PC-9 (cell line): ENCODE data around the gene NRP1. TPM values are rescaled to one million over a fixed set of nuclear protein-coding genes. Genes with fewer than 3 reads are reported as not detected.

Experiments used
- BruUV-seq: library from RNA; stranded (reverse); fragments of 400-500 nt; replicated peaks from 2 replicates; lab custom pipeline; 2021; lab: Mats Ljungman, UMichigan
- CTCF ChIA-PET: fragments of 300-600 bp; sonication (Branson Sonifier 250); formaldehyde crosslinking; loops from one replicate; lab custom pipeline; 2022; ENCODE audit warnings: antibody characterized with exemption; lab: Charles Lee
- POLR2A ChIA-PET: fragments of 300-600 bp; sonication (Branson Sonifier 250); formaldehyde crosslinking; loops from one replicate; lab custom pipeline; 2022; ENCODE audit warnings: antibody characterized with exemption; ENCODE audit not compliant: unreplicated experiment; lab: Charles Lee
- DNase-seq, 2 experiments: peaks; one replicate each; pipeline versions ENCODE4 v3.0.0 to v3.0.0-alpha.2; 2015 to 2022; ENCODE audit warnings: mixed read lengths in 1 of 2
- H2AFZ ChIP-seq: fragments of 200-600 bp; sonication (generic); 2 replicates; pipeline ENCODE4 v1.8.1; 2017; ENCODE audit warnings: antibody characterized with exemption
- H3F3A ChIP-seq: fragments of 200-600 bp; sonication (generic); 2 replicates; pipeline ENCODE4 v1.8.1; 2017; ENCODE audit warnings: antibody characterized with exemption, mild to moderate bottlenecking, low read depth; ENCODE audit not compliant: insufficient read depth
- H3K27ac ChIP-seq: fragments of 200-600 bp; sonication (generic); 2 replicates; pipeline ENCODE4 v1.6.1; 2016; ENCODE audit warnings: mixed run types
- H3K27me3 ChIP-seq: fragments of 200-600 bp; sonication (generic); 2 replicates; pipeline ENCODE4 v1.6.1; 2016; ENCODE audit warnings: low read depth, mixed run types; ENCODE audit not compliant: insufficient read depth
- H3K36me3 ChIP-seq: fragments of 200-600 bp; sonication (generic); 2 replicates; pipeline ENCODE4 v1.6.1; 2016; ENCODE audit warnings: low read depth, mixed run types
- H3K4me1 ChIP-seq: fragments of 200-600 bp; sonication (generic); replicated peaks from 2 replicates; pipeline ENCODE4 v1.6.1; 2016; ENCODE audit warnings: mixed run types; ENCODE audit not compliant: insufficient read depth
- H3K4me2 ChIP-seq: fragments of 200-600 bp; sonication (generic); 2 replicates; pipeline ENCODE4 v1.6.1; 2017; ENCODE audit warnings: mixed run types
- H3K4me3 ChIP-seq: fragments of 200-600 bp; sonication (generic); 2 replicates; pipeline ENCODE4 v1.6.1; 2016; ENCODE audit warnings: mixed run types
- H3K79me2 ChIP-seq: fragments of 200-600 bp; sonication (generic); 2 replicates; pipeline ENCODE4 v1.6.1; 2017; ENCODE audit warnings: low read depth, mixed run types
- H3K9me2 ChIP-seq: fragments of 200-600 bp; sonication (generic); 2 replicates; pipeline ENCODE4 v1.8.1; 2017; ENCODE audit warnings: mild to moderate bottlenecking; ENCODE audit not compliant: insufficient read depth
- H3K9me3 ChIP-seq: fragments of 200-600 bp; sonication (generic); 2 replicates; pipeline ENCODE4 v1.8.1; 2016; ENCODE audit warnings: low read depth; ENCODE audit not compliant: insufficient read depth
- H4K20me1 ChIP-seq: fragments of 200-600 bp; sonication (generic); 2 replicates; pipeline ENCODE4 v1.8.1; 2017; ENCODE audit not compliant: insufficient read depth
- EZH2 ChIP-seq: fragments of 200-600 bp; sonication (generic); IDR thresholded peaks from 2 replicates; pipeline ENCODE4 v1.8.0; 2017; ENCODE audit warnings: antibody characterized with exemption, low read depth
- intact Hi-C: fragments of 100-400 bp; cut with micrococcal nuclease; formaldehyde crosslinking; loops from one replicate; pipeline ENCODE4 v1.10.0; 2022; ENCODE audit not compliant: unreplicated experiment
- total RNA-seq: library from RNA; stranded (reverse); gene quantifications from 2 replicates; pipeline ENCODE4 v1.2.3, GENCODE V29; 2021
- TF ChIP-seq, protein P1 (sequence below): fragments of 200-600 bp; sonication (generic); conservative IDR thresholded peaks from 2 replicates; pipeline ENCODE4 v1.6.1; 2017; ENCODE audit warnings: mixed run types, antibody characterized with exemption, mild to moderate bottlenecking, moderate library complexity

The NRP1 gene
- total RNA-seq, 1 experiment from 2014 or later: 30.5 TPM

GRCh38 chr10:33240258-33240657 is 94.2 kb downstream of the NRP1 start:
- H2AFZ ChIP-seq: 0 out of 2 replicates have a peak overlapping the region, but pooled peaks have one; percentile 16
- TF ChIP-seq EZH2: no peak
- TF ChIP-seq, protein P1, sequence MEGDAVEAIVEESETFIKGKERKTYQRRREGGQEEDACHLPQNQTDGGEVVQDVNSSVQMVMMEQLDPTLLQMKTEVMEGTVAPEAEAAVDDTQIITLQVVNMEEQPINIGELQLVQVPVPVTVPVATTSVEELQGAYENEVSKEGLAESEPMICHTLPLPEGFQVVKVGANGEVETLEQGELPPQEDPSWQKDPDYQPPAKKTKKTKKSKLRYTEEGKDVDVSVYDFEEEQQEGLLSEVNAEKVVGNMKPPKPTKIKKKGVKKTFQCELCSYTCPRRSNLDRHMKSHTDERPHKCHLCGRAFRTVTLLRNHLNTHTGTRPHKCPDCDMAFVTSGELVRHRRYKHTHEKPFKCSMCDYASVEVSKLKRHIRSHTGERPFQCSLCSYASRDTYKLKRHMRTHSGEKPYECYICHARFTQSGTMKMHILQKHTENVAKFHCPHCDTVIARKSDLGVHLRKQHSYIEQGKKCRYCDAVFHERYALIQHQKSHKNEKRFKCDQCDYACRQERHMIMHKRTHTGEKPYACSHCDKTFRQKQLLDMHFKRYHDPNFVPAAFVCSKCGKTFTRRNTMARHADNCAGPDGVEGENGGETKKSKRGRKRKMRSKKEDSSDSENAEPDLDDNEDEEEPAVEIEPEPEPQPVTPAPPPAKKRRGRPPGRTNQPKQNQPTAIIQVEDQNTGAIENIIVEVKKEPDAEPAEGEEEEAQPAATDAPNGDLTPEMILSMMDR: no peak
- no TSS peak for BruUV-seq
- H3K36me3 ChIP-seq: peaks cover 9% of the 10 kb centered on the region; the same call in 1 of the 2 replicates
- peaks cover 5% of the 10 kb centered on the region; the same call in 1 of the 2 replicates for H3K79me2 ChIP-seq
- intact Hi-C loops: no loop called here
- peak overlapping the region; percentile 56; the same call in 1 of the 2 replicates for H3K4me2 ChIP-seq
- peaks cover 39% of the 10 kb centered on the region for H3F3A ChIP-seq
- ChIA-PET POLR2A (interaction anchor here (0.5 kb wide), 1 partner anchor 33 kb away, joined by 18 read pairs; no protein-coding TSS in a partner anchor), CTCF (interaction anchor here (0.7 to 1.1 kb wide), 2 partner anchors 47 to 306 kb away, joined by 3 to 4 read pairs; no protein-coding TSS in a partner anchor)
- peaks cover 56% of the 10 kb centered on the region for H3K4me1 ChIP-seq
- no peaks in the 10 kb centered on the region for H3K27me3 ChIP-seq
- DNase-seq: no peak
- no peaks in the 10 kb centered on the region; the same call in 1 of the 2 replicates for H3K9me3 ChIP-seq
- H3K27ac ChIP-seq: peak overlapping the region; percentile 89
- H3K9me2 ChIP-seq: no peaks in the 10 kb centered on the region
- H4K20me1 ChIP-seq: no peaks in the 10 kb centered on the region
- H3K4me3 ChIP-seq: no peak overlapping the region

DNA sequence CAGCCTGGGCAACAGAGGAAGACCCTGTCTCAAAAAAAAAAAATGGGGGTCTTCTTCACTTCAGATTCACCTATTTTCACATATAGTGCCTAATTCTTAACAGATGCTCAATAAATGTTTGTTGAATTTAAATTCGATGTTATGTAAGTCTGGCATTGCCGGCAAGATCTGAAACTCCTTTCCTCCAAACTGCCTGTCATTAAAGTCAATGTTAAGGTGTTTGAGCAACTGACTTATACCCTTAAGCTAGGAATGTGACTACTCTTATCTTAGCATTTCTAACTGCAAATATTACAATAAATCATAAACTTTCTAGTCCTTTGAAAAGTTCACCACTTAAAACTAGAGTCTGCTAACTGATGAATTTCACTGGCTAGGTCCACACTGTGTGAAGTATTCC is 95.2 kb downstream of the NRP1 start:
- DNase-seq: no peak
- peaks cover 9% of the 10 kb centered on the region; the same call in 1 of the 2 replicates for H3K36me3 ChIP-seq
- H3K9me3 ChIP-seq: no peaks in the 10 kb centered on the region; the same call in 1 of the 2 replicates
- no peaks in the 10 kb centered on the region for H3K27me3 ChIP-seq
- POLR2A ChIA-PET: no interaction called here
- no peak overlapping the region for H2AFZ ChIP-seq
- peak overlapping the region; percentile 89 for H3K27ac ChIP-seq
- peak overlapping the region; percentile 56 for H3K4me2 ChIP-seq
- H4K20me1 ChIP-seq: no peaks in the 10 kb centered on the region
- peaks cover 56% of the 10 kb centered on the region for H3K4me1 ChIP-seq
- no peak overlapping the region for H3K4me3 ChIP-seq
- CTCF ChIA-PET: interaction anchor here (0.7 to 1.1 kb wide), 2 partner anchors 46 to 307 kb away, joined by 3 to 4 read pairs; no protein-coding TSS in a partner anchor
- H3K9me2 ChIP-seq: no peaks in the 10 kb centered on the region
- no TSS peak for BruUV-seq
- H3K79me2 ChIP-seq: peaks cover 5% of the 10 kb centered on the region; the same call in 1 of the 2 replicates
- TF ChIP-seq, protein P1: no peak
- TF ChIP-seq EZH2: no peak
- intact Hi-C loops: loop anchor here (2.0 kb wide), 2 partner anchors 34 to 92 kb away; no protein-coding TSS in a partner anchor
- H3F3A ChIP-seq: peaks cover 39% of the 10 kb centered on the region

DNA sequence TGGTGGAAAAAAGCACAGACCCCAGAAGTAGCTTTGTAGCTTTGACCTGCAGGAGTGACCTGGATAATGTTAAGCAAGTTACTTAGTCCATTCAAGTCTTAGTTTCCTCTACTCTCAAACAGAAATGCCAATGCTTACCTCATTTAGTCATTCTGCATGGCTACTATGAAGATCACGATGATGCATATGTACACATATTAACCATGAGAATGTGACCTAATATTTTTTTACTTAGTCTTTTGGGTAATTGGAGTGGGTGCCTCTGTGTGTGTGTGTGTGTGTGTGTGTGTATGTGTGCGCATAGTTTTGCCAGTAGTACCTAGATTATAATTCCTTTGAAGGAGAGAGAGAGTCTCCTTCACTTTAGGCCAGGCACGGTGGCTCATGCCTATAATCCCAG is 95.8 kb downstream of the NRP1 start:
- peaks cover 5% of the 10 kb centered on the region; the same call in 1 of the 2 replicates for H3K79me2 ChIP-seq
- no peaks in the 10 kb centered on the region for H3K9me2 ChIP-seq
- H3K4me1 ChIP-seq: peaks cover 56% of the 10 kb centered on the region
- no peaks in the 10 kb centered on the region for H4K20me1 ChIP-seq
- intact Hi-C loops: loop anchor here (1.0 to 2.0 kb wide), 5 partner anchors 22 to 92 kb away; no protein-coding TSS in a partner anchor
- H3K4me3 ChIP-seq: no peak overlapping the region
- CTCF ChIA-PET: no interaction called here
- H2AFZ ChIP-seq: no peak overlapping the region
- peaks cover 39% of the 10 kb centered on the region for H3F3A ChIP-seq
- BruUV-seq: no TSS peak
- peak overlapping the region; percentile 56 for H3K4me2 ChIP-seq
- H3K9me3 ChIP-seq: no peaks in the 10 kb centered on the region; the same call in 1 of the 2 replicates
- POLR2A ChIA-PET: interaction anchor here (0.5 kb wide), 1 partner anchor 39 kb away, joined by 4 read pairs; no protein-coding TSS in a partner anchor
- no peaks in the 10 kb centered on the region for H3K27me3 ChIP-seq
- TF ChIP-seq, protein P1: no peak
- TF ChIP-seq EZH2: no peak
- peaks cover 9% of the 10 kb centered on the region; the same call in 1 of the 2 replicates for H3K36me3 ChIP-seq
- DNase-seq: peak in 1 of 2 experiments; percentile 75
- H3K27ac ChIP-seq: peak overlapping the region; percentile 89
